ENCODE measurements around the gene UNCX. TPM values are rescaled to one million over a fixed set of nuclear protein-coding genes. Genes with fewer than 3 reads are reported as not detected.
"Not testable (repeated sequence)": the region's sequence is repeated elsewhere in the genome, so short reads cannot be mapped to it uniquely, and the experiment has no call there.

Gene UNCX
- total RNA-seq, 1 experiment from 2014 or later, result not detected

DNA sequence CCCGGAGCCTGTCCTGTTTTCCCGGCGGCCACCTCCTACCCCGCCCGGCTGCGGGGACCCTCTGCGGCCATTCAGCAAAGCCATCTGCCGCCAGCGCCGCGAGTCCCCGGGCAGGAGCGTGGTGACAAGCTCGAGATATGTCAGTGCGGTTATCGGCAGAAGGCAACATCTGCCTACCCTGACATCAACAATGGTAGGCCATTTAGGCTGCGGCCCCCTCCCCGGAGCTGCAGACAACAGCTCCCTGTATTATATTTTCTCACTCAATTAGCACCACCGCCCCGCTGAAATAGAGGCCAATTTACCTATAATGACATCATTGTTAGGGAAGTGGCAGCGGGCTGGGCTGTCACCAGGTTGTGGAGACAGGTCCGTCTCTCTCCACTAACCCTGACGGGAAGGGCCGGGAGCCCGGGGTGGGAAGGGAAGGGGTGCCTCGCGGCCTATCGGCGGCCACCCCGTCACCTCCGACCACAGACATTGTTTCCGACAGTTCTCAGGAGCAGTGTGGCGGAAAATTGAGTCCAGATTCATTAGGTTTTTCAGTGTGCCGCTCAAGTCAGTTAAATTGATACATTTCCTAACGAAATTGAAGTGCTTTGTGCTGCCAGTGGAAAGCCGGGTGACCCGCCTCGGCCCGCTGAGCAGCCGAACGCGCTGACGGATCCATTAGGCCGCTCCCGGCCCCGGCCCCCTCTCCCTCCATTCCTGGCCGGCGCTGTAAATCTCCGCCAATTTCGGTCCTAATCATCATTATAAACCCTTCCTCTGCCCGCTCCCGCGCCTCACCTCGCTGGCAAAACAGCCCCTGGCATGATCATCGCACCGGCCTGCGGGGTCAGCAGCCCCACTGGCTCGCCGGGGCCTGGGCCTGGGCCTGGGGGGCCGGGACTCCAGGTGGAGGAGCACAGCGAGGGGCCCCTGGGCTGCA lies 43.0 kb downstream of the UNCX start:
- no peak for DNase-seq (ENCODE audit: low spot score)

DNA sequence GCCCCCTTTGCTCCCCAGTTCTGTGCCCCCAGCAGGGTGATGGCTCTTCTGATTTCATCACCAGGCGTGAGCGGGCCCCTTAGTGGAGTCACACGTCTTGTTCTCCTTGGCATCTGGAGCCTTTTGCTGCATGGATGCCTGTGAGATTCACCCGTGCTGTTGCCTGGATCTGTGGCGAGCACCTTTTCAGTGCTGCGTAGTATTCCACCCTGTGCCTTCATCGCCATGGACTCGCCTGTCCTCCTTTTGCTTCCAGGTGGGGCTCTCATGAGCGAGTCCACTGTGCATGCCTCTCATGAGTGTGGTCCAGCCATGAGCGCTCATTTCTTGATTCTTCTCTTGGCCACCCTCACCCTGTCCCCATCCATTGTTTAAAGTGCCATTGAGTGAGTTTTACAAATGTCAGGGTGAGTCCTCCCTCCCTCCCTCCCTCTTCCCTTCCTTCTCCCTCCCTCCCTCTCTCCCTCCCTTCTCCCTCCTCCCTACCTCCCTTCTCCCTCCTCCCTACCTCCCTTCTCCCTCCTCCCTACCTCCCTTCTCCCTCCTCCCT lies 44.0 kb downstream of the UNCX start:
- DNase-seq (ENCODE audit: low spot score), result no peak

- DNase-seq (ENCODE audit: low spot score), result no peak
Observed at GRCh38 chr7:1278543-1278942, 45.9 kb downstream of the UNCX start.

DNA sequence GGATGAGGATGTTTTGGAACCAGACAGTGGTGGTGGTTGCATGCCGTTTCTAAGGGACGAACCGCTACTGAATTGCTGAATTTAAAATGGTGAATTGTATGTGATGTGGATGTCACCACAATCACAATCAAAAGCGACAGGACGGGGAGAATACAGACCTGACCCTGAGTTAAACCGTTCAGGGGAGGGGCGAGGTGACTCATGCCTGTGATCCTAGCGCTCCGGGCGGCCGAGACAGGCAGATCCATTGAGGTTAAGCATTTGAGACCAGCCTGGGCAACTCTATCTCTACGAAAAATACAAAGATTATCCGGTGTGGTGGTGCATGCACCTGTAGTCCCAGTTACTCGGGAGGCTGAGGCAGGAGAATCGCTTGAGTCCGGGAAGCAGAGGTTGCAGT lies 46.4 kb downstream of the UNCX start:
- DNase-seq (ENCODE audit: low spot score), result no peak

- not testable (repeated sequence) for DNase-seq (ENCODE audit: low spot score)
Observed at GRCh38 chr7:1279895-1280294, 47.2 kb downstream of the UNCX start.

DNA sequence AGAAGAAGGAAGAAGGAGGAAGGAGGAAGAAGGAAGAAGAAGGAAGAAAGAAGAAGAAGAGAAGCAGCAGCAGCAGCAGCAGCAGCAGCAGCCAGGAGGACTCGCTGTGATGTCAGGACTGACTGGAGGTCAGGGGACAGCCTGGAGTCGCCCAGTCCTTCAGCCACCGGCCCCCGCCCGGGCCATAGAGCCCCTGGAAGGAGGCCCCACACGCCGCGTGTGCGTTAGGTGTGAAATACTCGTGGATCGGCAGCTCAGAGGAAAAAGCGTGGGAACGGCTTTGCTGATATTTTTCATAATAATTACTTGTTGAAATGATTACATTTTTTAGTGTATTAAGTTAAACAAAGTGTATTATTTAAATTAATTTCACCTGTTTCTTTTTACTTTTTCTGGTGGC lies 48.4 kb downstream of the UNCX start:
- no peak for DNase-seq (ENCODE audit: low spot score)

GRCh38 chr7:1282679-1283078 lies 50.0 kb downstream of the UNCX start:
- DNase-seq (ENCODE audit: low spot score), result no peak

DNA sequence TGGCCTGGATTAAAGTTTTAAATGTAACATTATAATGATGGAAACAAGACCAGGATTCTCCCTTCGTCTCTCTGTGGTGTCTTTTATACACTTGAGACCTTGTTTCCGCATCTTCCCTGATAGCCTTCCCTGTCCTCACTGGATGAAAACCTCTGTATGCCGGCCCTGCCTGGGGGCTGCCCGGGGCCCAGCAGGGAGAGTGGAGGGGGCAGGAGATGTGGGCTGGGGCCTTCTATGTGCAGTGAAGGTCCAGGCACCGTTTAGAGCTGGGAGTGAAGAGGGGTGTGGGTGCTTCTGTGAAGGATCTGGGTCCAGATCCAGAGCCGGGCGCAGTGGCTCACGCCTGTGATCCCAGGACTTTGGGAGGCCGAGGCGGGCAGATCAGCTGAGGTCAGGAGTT lies 50.7 kb downstream of the UNCX start:
- DNase-seq (ENCODE audit: low spot score), result no peak

DNA sequence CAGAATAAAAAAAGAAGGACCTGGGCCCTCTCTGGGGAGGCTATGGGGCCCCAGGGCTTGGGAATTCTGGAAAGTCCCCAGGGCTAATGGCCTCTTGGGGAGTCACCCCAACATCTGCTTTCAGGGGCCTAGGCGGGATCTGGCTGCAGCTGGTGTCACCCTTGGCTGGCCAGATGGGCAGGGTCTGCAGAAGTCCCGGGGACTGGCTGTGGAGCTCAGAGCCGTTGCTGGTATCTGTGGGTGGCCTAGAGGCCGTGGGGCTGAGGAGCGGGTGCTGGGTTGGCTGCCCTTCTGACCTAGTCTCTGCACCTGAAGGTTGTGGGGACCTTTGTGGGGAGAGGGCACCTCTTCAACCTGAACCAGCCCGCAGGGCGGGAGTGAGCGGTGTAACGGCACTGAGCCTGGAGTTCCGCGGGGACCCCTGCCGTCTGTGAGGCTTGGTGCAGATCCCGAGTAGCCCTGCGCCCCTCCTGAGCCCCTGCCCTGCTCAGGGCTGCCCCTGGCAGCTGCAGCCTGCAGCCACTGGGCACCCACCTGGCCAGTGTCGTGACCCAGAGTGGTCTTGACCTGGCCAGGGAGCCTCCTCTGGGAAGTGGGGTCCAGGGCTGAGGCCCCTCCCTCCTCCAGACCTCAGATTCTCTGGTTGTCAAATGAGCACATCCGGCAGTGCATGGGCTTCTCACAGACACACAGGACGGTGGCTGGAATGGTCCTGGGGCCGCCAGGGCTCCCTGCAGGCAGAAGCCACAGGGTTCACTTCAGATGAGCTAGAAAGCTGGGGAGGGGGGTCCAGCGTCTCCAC lies 51.5 kb downstream of the UNCX start:
- DNase-seq (ENCODE audit: low spot score), result no peak

GRCh38 chr7:1284743-1285458 lies 52.2 kb downstream of the UNCX start:
- DNase-seq (ENCODE audit: low spot score), result no peak

DNA sequence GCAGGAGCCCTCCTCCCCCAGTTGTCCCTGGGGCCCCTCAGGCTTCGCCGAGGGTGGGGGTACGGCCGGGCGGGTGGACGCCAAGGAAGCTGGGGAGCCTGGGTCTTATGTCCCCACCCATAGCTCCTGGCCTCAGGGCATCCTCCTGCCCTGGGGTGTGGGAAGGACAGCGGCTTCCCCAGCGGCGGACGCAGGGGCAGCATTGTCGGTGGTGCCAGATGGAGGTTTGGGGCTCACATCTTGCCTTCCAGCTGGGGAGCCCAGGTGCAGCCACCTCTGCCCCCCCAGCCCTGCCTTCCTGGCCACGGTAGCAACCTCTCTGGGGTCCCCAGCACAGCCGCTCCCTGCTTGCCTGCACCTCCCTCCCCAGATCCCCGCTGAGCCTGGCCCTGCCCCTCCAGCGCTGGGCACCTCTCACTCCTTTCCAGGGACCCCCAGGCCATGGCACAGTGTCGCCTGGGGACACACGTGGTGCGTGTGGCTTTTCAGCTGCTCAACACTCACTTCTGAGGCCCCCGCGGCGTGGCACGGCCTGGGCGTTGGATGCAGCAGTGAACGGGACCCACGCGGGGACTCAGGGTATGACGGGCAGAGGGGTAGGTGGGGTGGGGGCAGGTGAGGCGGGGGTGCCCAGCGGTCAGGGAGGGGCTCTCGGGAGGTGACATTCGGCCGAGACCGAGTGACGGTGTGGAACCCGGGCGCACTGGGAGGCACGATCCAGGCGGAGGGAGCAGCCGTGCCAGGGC lies 53.1 kb downstream of the UNCX start:
- no peak for DNase-seq (ENCODE audit: low spot score)

Other genes starting within 250 kb of the UNCX start
- not detected in 2 replicates for gene CYP2W1, start 249.7 kb upstream of the UNCX start, total RNA-seq (2014; rRNA removed; shearing (Covaris generic))
- 3.4 and 5.7 TPM in 2 replicates for gene GPR146, start 188.3 kb upstream of the UNCX start, total RNA-seq (2014; rRNA removed; shearing (Covaris generic))
- 0.97 and 1.5 TPM in 2 replicates for gene GPER1, start 144.8 kb upstream of the UNCX start, total RNA-seq (2014; rRNA removed; shearing (Covaris generic))
- gene ZFAND2A, start 72.7 kb upstream of the UNCX start, total RNA-seq (2014; rRNA removed; shearing (Covaris generic)), result 41.1 and 52.5 TPM in 2 replicates
- 9.8 and 13.4 TPM in 2 replicates for gene MICALL2, start 226.6 kb downstream of the UNCX start, total RNA-seq (2014; rRNA removed; shearing (Covaris generic))